Measurements from ENCODE around the gene OPHN1. TPM values are rescaled to one million over a fixed set of nuclear protein-coding genes. Genes with fewer than 3 reads are reported as not detected.

Gene OPHN1
- total RNA-seq, 4 donors from 2014 or later, result 3.9 to 20.6 (median 6.7) TPM

DNA sequence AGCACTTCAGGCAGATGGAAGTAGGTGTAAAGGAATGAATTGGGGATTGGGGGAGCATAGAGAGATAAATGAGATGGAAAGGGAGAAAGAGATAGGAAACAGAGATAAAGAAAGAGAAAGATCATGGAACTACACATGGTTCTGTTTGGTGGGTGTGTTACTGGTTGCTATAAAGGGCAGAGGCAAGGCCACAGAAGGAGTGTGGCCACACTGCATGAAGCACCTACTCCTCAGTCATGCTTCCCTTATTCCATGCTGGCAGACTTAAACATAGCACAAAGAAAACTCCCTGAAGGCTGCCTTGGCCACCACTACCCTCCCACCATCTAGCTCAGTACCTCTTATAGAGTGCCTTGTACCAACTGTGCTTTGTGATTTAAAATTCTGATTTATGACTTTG, 56.9 kb downstream of the OPHN1 start:
- no peak for DNase-seq
- no peak overlapping the region for H3K4me3 ChIP-seq
- H3K27ac ChIP-seq, result no peak overlapping the region
- H3K27me3 ChIP-seq, result no peaks in the 10 kb centered on the region
- no peaks in the 10 kb centered on the region for H3K36me3 ChIP-seq
- no peak for TF ChIP-seq POLR2A (IDR thresholded peaks at IDR 0.05)
- TF ChIP-seq CTCF (IDR thresholded peaks at IDR 0.05), result no peak
- no peaks in the 10 kb centered on the region for H3K4me1 ChIP-seq
- no peaks in the 10 kb centered on the region for H3K9me3 ChIP-seq

DNA sequence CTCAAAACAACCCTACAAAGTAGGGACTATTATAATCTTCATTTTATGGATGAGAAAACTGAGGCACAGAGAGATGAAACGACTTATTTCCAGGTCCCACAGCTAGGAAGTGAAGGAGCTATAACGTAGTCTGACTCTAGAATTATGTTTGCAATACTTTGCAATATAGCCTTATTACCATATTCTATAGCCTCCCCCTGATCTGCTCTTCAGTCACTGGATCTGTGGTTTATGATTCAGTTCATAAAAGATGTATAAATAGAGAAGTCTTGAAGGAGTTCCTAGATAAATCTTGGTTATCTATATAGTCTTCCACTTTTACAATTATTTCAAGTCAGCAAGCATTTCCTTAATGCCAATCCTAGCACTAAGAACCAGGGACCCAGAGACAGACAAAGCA, 57.5 kb downstream of the OPHN1 start:
- Histone ChIP-seq H3K9me3 (no peaks in the 10 kb centered on the region), H3K4me1 (no peaks in the 10 kb centered on the region), H3K27ac (no peak overlapping the region), H3K27me3 (no peaks in the 10 kb centered on the region), H3K36me3 (no peaks in the 10 kb centered on the region), H3K4me3 (no peak overlapping the region)
- TF ChIP-seq CTCF (IDR thresholded peaks at IDR 0.05), result no peak
- no peak for TF ChIP-seq POLR2A (IDR thresholded peaks at IDR 0.05)
- DNase-seq, result no peak

- no peak for DNase-seq
- Histone ChIP-seq H3K27me3 (no peaks in the 10 kb centered on the region), H3K27ac (no peak overlapping the region), H3K4me3 (no peak overlapping the region), H3K36me3 (no peaks in the 10 kb centered on the region), H3K9me3 (no peaks in the 10 kb centered on the region), H3K4me1 (no peaks in the 10 kb centered on the region)
- no peak for TF ChIP-seq CTCF (IDR thresholded peaks at IDR 0.05)
- TF ChIP-seq POLR2A (IDR thresholded peaks at IDR 0.05), result no peak
These were observed 60.6 kb downstream of the OPHN1 start for GRCh38 chrX:68372665-68373064.

DNA sequence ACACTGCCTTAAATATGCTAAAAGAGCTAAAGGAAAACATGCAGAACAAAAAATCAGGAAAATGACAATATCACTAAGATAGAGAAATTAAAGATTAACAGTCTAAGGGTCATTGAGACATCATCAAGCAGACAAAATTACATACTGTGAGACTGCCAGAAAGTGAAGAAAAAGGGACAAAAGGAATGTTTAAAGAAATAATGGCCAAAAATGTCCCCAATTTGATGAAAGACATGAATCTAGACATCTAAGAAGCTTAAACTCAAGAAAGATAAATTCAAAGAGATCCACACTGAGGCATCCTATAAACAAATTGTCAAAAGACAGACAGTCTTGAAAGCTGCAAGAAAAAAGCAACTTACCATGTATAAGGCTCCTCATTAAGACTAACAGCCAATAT, 63.7 kb downstream of the OPHN1 start:
- H3K9me3 ChIP-seq, result no peaks in the 10 kb centered on the region
- no peak for TF ChIP-seq POLR2A (IDR thresholded peaks at IDR 0.05)
- no peak overlapping the region for H3K4me3 ChIP-seq
- no peaks in the 10 kb centered on the region for H3K4me1 ChIP-seq
- no peaks in the 10 kb centered on the region for H3K27me3 ChIP-seq
- H3K36me3 ChIP-seq, result no peaks in the 10 kb centered on the region
- no peak for DNase-seq
- no peak overlapping the region for H3K27ac ChIP-seq

DNA sequence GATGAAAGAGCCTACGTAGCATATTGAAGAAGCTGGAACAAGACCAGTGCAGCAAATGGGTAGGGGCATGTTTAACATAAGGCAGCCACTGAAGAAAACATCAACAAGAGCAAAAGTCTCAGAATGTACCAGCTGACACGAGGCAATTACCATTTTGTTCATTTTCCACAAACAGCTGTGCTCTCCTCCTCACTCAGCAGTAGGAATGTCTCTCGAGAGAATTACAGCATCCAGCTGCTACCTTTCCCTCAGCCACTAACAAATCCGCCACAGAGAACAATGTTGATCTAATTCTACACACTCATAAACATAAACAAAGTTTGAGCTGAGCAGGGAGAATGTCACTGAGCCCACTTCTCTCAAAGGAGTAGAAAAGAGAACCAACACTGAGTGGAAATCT, 68.0 kb downstream of the OPHN1 start:
- Histone ChIP-seq H3K4me1 (no peaks in the 10 kb centered on the region), H3K27ac (no peak overlapping the region), H3K4me3 (no peak overlapping the region), H3K36me3 (no peaks in the 10 kb centered on the region), H3K9me3 (no peaks in the 10 kb centered on the region), H3K27me3 (no peaks in the 10 kb centered on the region)
- DNase-seq, result no peak
- TF ChIP-seq POLR2A (IDR thresholded peaks at IDR 0.05), result no peak

GRCh38 chrX:68363984-68364383, 69.3 kb downstream of the OPHN1 start:
- H3K36me3 ChIP-seq, result no peaks in the 10 kb centered on the region
- H3K9me3 ChIP-seq, result no peaks in the 10 kb centered on the region
- no peak for TF ChIP-seq CTCF (IDR thresholded peaks at IDR 0.05)
- TF ChIP-seq POLR2A (IDR thresholded peaks at IDR 0.05), result no peak
- H3K4me3 ChIP-seq, result no peak overlapping the region
- no peaks in the 10 kb centered on the region for H3K27me3 ChIP-seq
- no peak for DNase-seq
- no peak overlapping the region for H3K27ac ChIP-seq
- no peaks in the 10 kb centered on the region for H3K4me1 ChIP-seq

GRCh38 chrX:68358679-68359078, 74.6 kb downstream of the OPHN1 start:
- H3K27ac ChIP-seq, result no peak overlapping the region
- no peak for TF ChIP-seq CTCF (IDR thresholded peaks at IDR 0.05)
- no peak for TF ChIP-seq POLR2A (IDR thresholded peaks at IDR 0.05)
- H3K9me3 ChIP-seq, result no peaks in the 10 kb centered on the region
- DNase-seq, result no peak
- no peaks in the 10 kb centered on the region for H3K27me3 ChIP-seq
- no peaks in the 10 kb centered on the region for H3K36me3 ChIP-seq
- H3K4me1 ChIP-seq, result no peaks in the 10 kb centered on the region
- H3K4me3 ChIP-seq, result no peak overlapping the region
